NB4 (cell line): Measurements from ENCODE around the gene ARHGAP30.
"Not testable (repeated sequence)": the region's sequence is repeated elsewhere in the genome, so short reads cannot be mapped to it uniquely, and the experiment has no call there.

ENCODE experiments used
- CTCF ChIP-seq: IDR thresholded peaks from one replicate; pipeline ENCODE4 v1.5.1; 2012; ENCODE audit warnings: low read depth, low read length
- MYC ChIP-seq: IDR thresholded peaks from 2 replicates; pipeline ENCODE4 v1.6.1; 2011; ENCODE audit warnings: low read depth, low read length

GRCh38 chr1:161063936-161064335 lies 5.8 kb downstream of the ARHGAP30 start:
- TF ChIP-seq MYC, CTCF: not testable (repeated sequence)
